GM21367 (cell line): ENCODE measurements around the gene FBXL4.

Source experiments
- ATAC-seq: cut with Tn5 transposase; IDR thresholded peaks from one replicate; pipeline ENCODE4 v1.9.1; 2021; ENCODE audit not compliant: unreplicated experiment

The FBXL4 gene

GRCh38 chr6:98840385-98840784 lies 107.4 kb downstream of the FBXL4 start:
- ATAC-seq: no peak

GRCh38 chr6:98839781-98840361 lies 107.9 kb downstream of the FBXL4 start:
- ATAC-seq: no peak

GRCh38 chr6:98838975-98839374 lies 108.8 kb downstream of the FBXL4 start:
- no peak for ATAC-seq

- ATAC-seq: no peak
Observed at GRCh38 chr6:98838032-98838431, 109.7 kb downstream of the FBXL4 start.

- ATAC-seq: no peak
Observed at GRCh38 chr6:98836962-98837944, 110.5 kb downstream of the FBXL4 start.

GRCh38 chr6:98836025-98836961 lies 111.5 kb downstream of the FBXL4 start:
- ATAC-seq: no peak

- no peak for ATAC-seq
Observed at GRCh38 chr6:98835149-98836024, 112.4 kb downstream of the FBXL4 start.

GRCh38 chr6:98834060-98835031 lies 113.4 kb downstream of the FBXL4 start, which contains the start of gene POU3F2:
Gene POU3F2 (plus strand): TSS chr6:98834574. CDS start chr6:98834874, 300 bp downstream.
- peak; percentile 72 for ATAC-seq

- no peak for ATAC-seq
Observed at GRCh38 chr6:98833307-98834059, 114.3 kb downstream of the FBXL4 start.

- ATAC-seq: no peak
Observed at GRCh38 chr6:98833057-98833306, 114.8 kb downstream of the FBXL4 start.

GRCh38 chr6:98832284-98833056 lies 115.3 kb downstream of the FBXL4 start:
- no peak for ATAC-seq

GRCh38 chr6:98831959-98832283 lies 115.8 kb downstream of the FBXL4 start:
- no peak for ATAC-seq

GRCh38 chr6:98831057-98831958 lies 116.4 kb downstream of the FBXL4 start:
- no peak for ATAC-seq

GRCh38 chr6:98830146-98830545 lies 117.6 kb downstream of the FBXL4 start:
- no peak for ATAC-seq

GRCh38 chr6:98828941-98829411 lies 118.8 kb downstream of the FBXL4 start:
- no peak for ATAC-seq

GRCh38 chr6:98828211-98828788 lies 119.4 kb downstream of the FBXL4 start:
- ATAC-seq: no peak
